Lower lobe of right lung (tissue), 2 donors: Measurements from ENCODE around the gene ACACB. TPM values are rescaled to one million over a fixed set of nuclear protein-coding genes. Genes with fewer than 3 reads are reported as not detected.

Source experiments
- ATAC-seq, 2 donors: fragments of 200-7000 bp; cut with Tn5 transposase; one replicate each; pipeline ENCODE4 v1.9.1; 2020 to 2022; ENCODE audit warnings: mild to moderate bottlenecking in 2 of 2, moderate library complexity in 2 of 2
- DNase-seq: peaks from one replicate; pipeline ENCODE4 v3.0.0-alpha.2; 2020
- H3K27ac ChIP-seq: fragments of 200-600 bp; one replicate; pipeline ENCODE4 v1.8.0; 2022
- H3K27me3 ChIP-seq: fragments of 200-600 bp; one replicate; pipeline ENCODE4 v1.8.0; 2022; ENCODE audit warnings: low read depth
- H3K36me3 ChIP-seq: fragments of 200-600 bp; one replicate; pipeline ENCODE4 v1.8.0; 2022; ENCODE audit warnings: mild to moderate bottlenecking
- H3K4me1 ChIP-seq: fragments of 200-600 bp; one replicate; pipeline ENCODE4 v1.8.0; 2022
- H3K4me3 ChIP-seq: fragments of 200-600 bp; one replicate; pipeline ENCODE4 v1.8.0; 2022; ENCODE audit warnings: mild to moderate bottlenecking
- H3K9me3 ChIP-seq: fragments of 200-600 bp; one replicate; pipeline ENCODE4 v1.8.0; 2022
- intact Hi-C: fragments of 100-400 bp; cut with DNase I; formaldehyde crosslinking; loops from one replicate; pipeline ENCODE4 v1.11.0; 2022
- total RNA-seq: library from RNA; stranded (reverse); fragmentation: NEBNext Ultra II Directional; extraction: Animal tissue kit (Norgen Biotek cat#: 25700); gene quantifications from one replicate; pipeline ENCODE4 v1.2.1, GENCODE V29; 2021
- TF ChIP-seq, protein P1 (sequence below): fragments of 200-600 bp; IDR thresholded peaks from one replicate; pipeline ENCODE4 v1.8.0; 2022; ENCODE audit warnings: antibody characterized with exemption, mild to moderate bottlenecking
- donor health status: DM: no; HTN: yes; CAD: no; lungs with severe emphysema.

The ACACB gene
- total RNA-seq, 1 donor from 2014 or later = 42.5 TPM

DNA sequence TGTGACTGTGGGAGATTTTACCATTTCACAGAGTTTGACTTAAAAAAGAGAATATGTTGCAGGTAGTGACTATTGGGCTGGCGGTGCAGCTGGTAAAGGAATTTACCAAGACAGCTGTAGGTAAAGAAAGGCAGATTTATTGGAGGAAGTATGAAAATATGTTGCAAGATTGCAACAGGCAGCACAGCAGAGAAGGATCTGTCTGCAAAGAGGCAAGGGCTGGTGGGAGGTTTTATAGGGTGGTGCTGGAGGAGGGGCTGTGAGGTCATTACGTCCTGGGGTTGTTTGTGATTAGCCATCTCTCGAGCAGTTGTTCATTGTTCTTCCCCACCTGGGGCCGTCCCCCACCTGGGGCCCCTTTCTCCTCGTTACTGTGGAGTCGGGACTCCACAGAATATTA is 62.1 kb downstream of the ACACB start:
- no peak overlapping the region for H3K4me3 ChIP-seq
- no peaks in the 10 kb centered on the region for H3K4me1 ChIP-seq
- H3K9me3 ChIP-seq = no peaks in the 10 kb centered on the region
- ATAC-seq (no peak), DNase-seq (no peak)
- H3K27ac ChIP-seq = no peak overlapping the region
- H3K36me3 ChIP-seq = peaks cover 69% of the 10 kb centered on the region
- TF ChIP-seq, protein P1, sequence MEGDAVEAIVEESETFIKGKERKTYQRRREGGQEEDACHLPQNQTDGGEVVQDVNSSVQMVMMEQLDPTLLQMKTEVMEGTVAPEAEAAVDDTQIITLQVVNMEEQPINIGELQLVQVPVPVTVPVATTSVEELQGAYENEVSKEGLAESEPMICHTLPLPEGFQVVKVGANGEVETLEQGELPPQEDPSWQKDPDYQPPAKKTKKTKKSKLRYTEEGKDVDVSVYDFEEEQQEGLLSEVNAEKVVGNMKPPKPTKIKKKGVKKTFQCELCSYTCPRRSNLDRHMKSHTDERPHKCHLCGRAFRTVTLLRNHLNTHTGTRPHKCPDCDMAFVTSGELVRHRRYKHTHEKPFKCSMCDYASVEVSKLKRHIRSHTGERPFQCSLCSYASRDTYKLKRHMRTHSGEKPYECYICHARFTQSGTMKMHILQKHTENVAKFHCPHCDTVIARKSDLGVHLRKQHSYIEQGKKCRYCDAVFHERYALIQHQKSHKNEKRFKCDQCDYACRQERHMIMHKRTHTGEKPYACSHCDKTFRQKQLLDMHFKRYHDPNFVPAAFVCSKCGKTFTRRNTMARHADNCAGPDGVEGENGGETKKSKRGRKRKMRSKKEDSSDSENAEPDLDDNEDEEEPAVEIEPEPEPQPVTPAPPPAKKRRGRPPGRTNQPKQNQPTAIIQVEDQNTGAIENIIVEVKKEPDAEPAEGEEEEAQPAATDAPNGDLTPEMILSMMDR = no peak
- no peaks in the 10 kb centered on the region for H3K27me3 ChIP-seq
- intact Hi-C loops = no loop called here

DNA sequence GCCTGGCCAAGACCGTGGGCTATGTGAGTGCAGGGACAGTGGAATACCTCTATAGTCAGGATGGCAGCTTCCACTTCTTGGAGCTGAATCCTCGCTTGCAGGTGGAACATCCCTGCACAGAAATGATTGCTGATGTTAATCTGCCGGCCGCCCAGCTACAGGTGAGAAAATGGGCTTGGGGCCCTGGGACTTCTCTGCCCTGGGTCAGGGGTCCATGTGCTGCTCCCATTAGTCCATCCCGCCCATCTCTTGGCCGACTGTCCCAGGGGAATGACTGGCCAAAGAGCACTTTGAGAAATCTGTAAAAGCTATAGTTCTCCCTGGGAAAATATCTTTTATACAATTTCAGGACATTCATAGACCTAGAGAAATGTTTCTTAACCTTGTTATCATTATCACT is 63.5 kb downstream of the ACACB start:
- Histone ChIP-seq H3K27ac (no peak overlapping the region), H3K36me3 (peaks cover 67% of the 10 kb centered on the region), H3K4me1 (no peaks in the 10 kb centered on the region), H3K4me3 (no peak overlapping the region), H3K27me3 (no peaks in the 10 kb centered on the region), H3K9me3 (no peaks in the 10 kb centered on the region)
- intact Hi-C loops = no loop called here
- DNase-seq = no peak
- no peak for ATAC-seq
- TF ChIP-seq, protein P1 = no peak

DNA sequence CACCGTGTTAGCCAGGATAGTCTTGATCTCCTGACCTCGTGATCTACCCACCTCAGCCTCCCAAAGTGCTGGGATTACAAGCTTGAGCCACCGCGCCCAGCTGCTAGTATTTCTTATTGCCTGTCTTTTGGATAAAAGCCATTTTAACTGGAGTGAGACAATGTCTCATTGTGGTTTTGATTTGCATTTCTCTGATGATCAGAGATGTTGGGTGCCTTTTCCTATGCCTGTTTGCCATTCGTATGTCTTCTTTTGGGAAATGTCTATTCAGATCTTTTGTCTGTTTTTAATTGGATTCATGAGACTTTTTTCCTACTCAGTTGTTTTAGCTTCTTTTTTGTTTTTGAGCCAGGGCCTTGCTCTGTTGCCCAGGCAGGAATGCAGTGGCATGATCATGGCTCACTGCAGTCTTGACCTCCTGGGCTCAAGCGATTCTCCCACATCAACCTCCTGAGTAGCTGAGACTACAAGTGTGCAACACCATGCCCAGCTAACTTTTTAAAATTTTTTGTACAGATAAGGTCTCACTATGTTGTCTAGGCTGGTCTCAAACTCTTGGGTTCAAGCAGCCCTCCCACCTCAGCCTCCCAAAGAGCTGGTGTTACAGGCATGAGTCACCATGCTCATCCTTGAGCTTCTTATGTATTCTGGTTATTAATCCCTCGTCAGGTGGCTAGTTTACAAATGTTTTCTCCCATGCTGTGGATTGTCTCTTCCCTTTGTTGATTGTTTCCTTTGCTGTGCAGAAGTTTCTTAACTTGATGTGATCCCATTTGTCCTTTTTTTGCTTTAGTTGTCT is 65.9 kb downstream of the ACACB start:
- H3K36me3 ChIP-seq = peaks cover 75% of the 10 kb centered on the region
- intact Hi-C loops = no loop called here

DNA sequence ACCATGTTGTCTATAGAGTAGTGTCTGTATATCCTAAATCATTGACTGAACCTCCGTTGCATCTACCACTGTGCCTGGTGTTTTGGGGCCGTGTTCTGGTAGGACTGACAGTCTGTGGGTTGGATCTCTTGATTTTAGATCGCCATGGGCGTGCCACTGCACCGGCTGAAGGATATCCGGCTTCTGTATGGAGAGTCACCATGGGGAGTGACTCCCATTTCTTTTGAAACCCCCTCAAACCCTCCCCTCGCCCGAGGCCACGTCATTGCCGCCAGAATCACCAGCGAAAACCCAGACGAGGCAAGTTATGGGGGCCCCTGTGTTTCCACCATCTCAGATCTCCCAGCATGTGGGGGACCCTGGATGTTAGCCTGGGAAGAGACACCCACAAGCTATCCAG is 69.1 kb downstream of the ACACB start:
- H3K27me3 ChIP-seq = no peaks in the 10 kb centered on the region
- TF ChIP-seq, protein P1 = no peak
- no peaks in the 10 kb centered on the region for H3K9me3 ChIP-seq
- no peaks in the 10 kb centered on the region for H3K4me1 ChIP-seq
- no peak overlapping the region for H3K4me3 ChIP-seq
- peaks cover 71% of the 10 kb centered on the region for H3K36me3 ChIP-seq
- no peak for ATAC-seq
- DNase-seq = no peak
- H3K27ac ChIP-seq = no peak overlapping the region
- intact Hi-C loops = no loop called here

More for the DNA sequence above, 65.9 kb downstream of the ACACB start:
- no peaks in the 10 kb centered on the region for H3K4me1 ChIP-seq
- no peak for DNase-seq
- H3K27me3 ChIP-seq = no peaks in the 10 kb centered on the region
- no peaks in the 10 kb centered on the region for H3K9me3 ChIP-seq
- no peak overlapping the region for H3K4me3 ChIP-seq
- ATAC-seq = no peak
- TF ChIP-seq, protein P1 = no peak
- H3K27ac ChIP-seq = no peak overlapping the region

DNA sequence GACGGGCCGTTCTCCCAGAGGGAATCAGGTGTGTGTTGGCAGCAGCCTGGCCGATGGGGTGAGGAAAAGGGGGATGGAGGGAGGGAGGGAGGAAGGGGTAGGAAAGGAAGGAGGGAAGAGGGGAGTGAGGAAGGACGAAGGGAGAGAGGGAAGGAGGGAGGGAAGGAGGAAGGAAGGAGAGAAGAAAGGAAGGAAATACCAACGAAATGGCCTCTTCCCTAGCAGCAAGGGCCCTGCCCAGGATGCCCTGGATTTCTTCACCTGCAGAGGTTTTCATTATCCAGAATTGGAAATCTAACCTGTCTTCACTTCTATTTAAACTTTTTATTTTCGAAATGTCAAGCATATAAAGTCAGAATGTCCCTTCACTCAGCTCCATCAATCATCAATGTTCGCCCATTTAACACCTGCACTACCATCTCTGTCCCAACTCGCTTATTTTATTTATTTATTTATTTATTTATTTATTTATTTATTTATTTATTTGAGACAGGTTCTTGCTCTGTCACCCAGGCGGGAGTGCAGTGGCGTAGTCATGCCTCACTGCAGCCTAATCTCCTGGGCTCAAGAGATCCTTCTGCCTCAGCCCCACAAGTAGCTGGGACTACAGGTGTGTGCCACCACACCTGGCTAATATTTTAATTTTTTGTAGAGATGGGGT is 70.7 kb downstream of the ACACB start:
- no peak for DNase-seq
- no peak for ATAC-seq
- intact Hi-C loops = no loop called here
- H3K36me3 ChIP-seq = peaks cover 76% of the 10 kb centered on the region
- TF ChIP-seq, protein P1 = no peak
- H3K9me3 ChIP-seq = no peaks in the 10 kb centered on the region
- H3K4me3 ChIP-seq = no peak overlapping the region
- H3K27me3 ChIP-seq = no peaks in the 10 kb centered on the region
- H3K4me1 ChIP-seq = no peaks in the 10 kb centered on the region
- H3K27ac ChIP-seq = no peak overlapping the region
